Activated T-cell treated with anti-CD3 and anti-CD28 coated beads, Interleukin-2, amount 50 U/mL, for 1 hour (primary cell): ENCODE results near the gene FXYD6.

Source experiments
- DNase-seq: peaks from one replicate; pipeline ENCODE4 v3.0.0-alpha.2; 2020

Gene FXYD6

GRCh38 chr11:117840881-117841550, 35.4 kb downstream of the FXYD6 start:
- DNase-seq = no peak

GRCh38 chr11:117839936-117840813, 36.3 kb downstream of the FXYD6 start:
- no peak for DNase-seq

- no peak for DNase-seq
Measured at GRCh38 chr11:117839380-117839881, 37.0 kb downstream of the FXYD6 start.

- DNase-seq = no peak
Measured at GRCh38 chr11:117838901-117839300, 37.6 kb downstream of the FXYD6 start.

GRCh38 chr11:117837791-117838190, 38.7 kb downstream of the FXYD6 start:
- DNase-seq = no peak

- DNase-seq = no peak
Measured at GRCh38 chr11:117837070-117837776, 39.2 kb downstream of the FXYD6 start.

GRCh38 chr11:117836077-117836960, 40.1 kb downstream of the FXYD6 start:
- no peak for DNase-seq

GRCh38 chr11:117835576-117835975, 40.9 kb downstream of the FXYD6 start:
- no peak for DNase-seq

GRCh38 chr11:117834838-117835443, 41.5 kb downstream of the FXYD6 start:
- DNase-seq = no peak

GRCh38 chr11:117834068-117834810, 42.2 kb downstream of the FXYD6 start:
- DNase-seq = no peak

GRCh38 chr11:117833401-117833891, 43.0 kb downstream of the FXYD6 start:
- no peak for DNase-seq

- DNase-seq = no peak
Measured at GRCh38 chr11:117832511-117832910, 43.9 kb downstream of the FXYD6 start.

GRCh38 chr11:117831661-117832415, 44.6 kb downstream of the FXYD6 start:
- no peak for DNase-seq

GRCh38 chr11:117830674-117831351, 45.6 kb downstream of the FXYD6 start:
- DNase-seq = no peak

GRCh38 chr11:117830072-117830471, 46.4 kb downstream of the FXYD6 start:
- no peak for DNase-seq

- no peak for DNase-seq
Measured at GRCh38 chr11:117829369-117829725, 47.1 kb downstream of the FXYD6 start.

- DNase-seq = peak; percentile 88
Measured at GRCh38 chr11:117828611-117829368, 47.7 kb downstream of the FXYD6 start.
